CD14-positive monocyte (primary cell): Measurements from ENCODE around the gene LRP1B. TPM values are rescaled to one million over a fixed set of nuclear protein-coding genes. Genes with fewer than 3 reads are reported as not detected.
A peak's percentile ranks its signal among the peaks of the same experiment; 100 is the strongest.

Source experiments
- DNase-seq, 3 donors: peaks; one replicate each; pipeline ENCODE4 v3.0.0-alpha.2; 2011 to 2022
- H2AFZ ChIP-seq: 2 replicates; pipeline ENCODE4 v1.6.0; 2012; ENCODE audit warnings: mild to moderate bottlenecking, low read depth, low read length, inconsistent platforms; ENCODE audit not compliant: insufficient read depth, poor library complexity, severe bottlenecking
- H3K27ac ChIP-seq, 2 donors: 1 replicate in 1 of 2; 2 replicates in 1 of 2; pipeline ENCODE4 v1.5.1; 2012 to 2013; ENCODE audit warnings: low read length in 2 of 2, control low read depth in 1 of 2, inconsistent platforms in 1 of 2, low read depth in 1 of 2, mild to moderate bottlenecking in 1 of 2
- H3K27me3 ChIP-seq, 2 donors: one replicate each; pipeline versions ENCODE4 v1.6.0 to v1.6.1; 2011 to 2013; ENCODE audit warnings: low read length in 2 of 2; ENCODE audit not compliant: control insufficient read depth in 2 of 2, insufficient read depth in 2 of 2
- H3K36me3 ChIP-seq, 2 donors: replicated peaks in 1 of 2; 1 replicate in 1 of 2; 2 replicates in 1 of 2; pipeline versions ENCODE4 v1.5.1 to v1.6.1; 2012 to 2013; ENCODE audit warnings: low read length in 2 of 2, control low read depth in 1 of 2, inconsistent platforms in 1 of 2, mild to moderate bottlenecking in 1 of 2; ENCODE audit not compliant: insufficient read depth in 2 of 2, control insufficient read depth in 1 of 2
- H3K4me1 ChIP-seq, 2 donors: 1 replicate in 1 of 2; 2 replicates in 1 of 2; pipeline versions ENCODE4 v1.5.1 to v1.6.1; 2012 to 2013; ENCODE audit warnings: low read length in 2 of 2, control low read depth in 1 of 2, inconsistent platforms in 1 of 2, mild to moderate bottlenecking in 1 of 2, moderate library complexity in 1 of 2; ENCODE audit not compliant: insufficient read depth in 2 of 2, control insufficient read depth in 1 of 2
- H3K4me2 ChIP-seq: replicated peaks from 2 replicates; pipeline ENCODE3; 2012; ENCODE audit warnings: low read length, moderate library complexity, mild to moderate bottlenecking; ENCODE audit not compliant: poor library complexity, severe bottlenecking; ENCODE audit errors: extremely low read depth
- H3K4me3 ChIP-seq, 3 experiments: fragments of 200-600 bp in 1 of 3; sonication (generic) in 1 of 3; replicated peaks in 1 of 3; 1 replicate in 2 of 3; 2 replicates in 1 of 3; pipeline ENCODE4 v1.5.1; 2011 to 2013; ENCODE audit warnings: low read length in 3 of 3, mild to moderate bottlenecking in 3 of 3, control low read depth in 2 of 3, low read depth in 2 of 3, inconsistent platforms in 1 of 3, moderate library complexity in 1 of 3
- H3K79me2 ChIP-seq: 2 replicates; pipeline ENCODE4 v1.6.0; 2012; ENCODE audit warnings: mild to moderate bottlenecking, control low read depth, inconsistent platforms, low read length, moderate library complexity; ENCODE audit not compliant: insufficient read depth
- H3K9ac ChIP-seq: 2 replicates; pipeline ENCODE4 v1.6.0; 2017; ENCODE audit warnings: low read length, mild to moderate bottlenecking; ENCODE audit not compliant: insufficient read depth, poor library complexity, severe bottlenecking
- H3K9me3 ChIP-seq, 2 donors: replicated peaks in 1 of 2; 1 replicate in 1 of 2; 2 replicates in 1 of 2; pipeline versions ENCODE4 v1.5.1 to v1.6.1; 2012 to 2013; ENCODE audit warnings: low read length in 2 of 2, control low read depth in 1 of 2; ENCODE audit not compliant: control insufficient read depth in 1 of 2, insufficient read depth in 1 of 2
- H4K20me1 ChIP-seq: 2 replicates; pipeline ENCODE4 v1.6.0; 2012; ENCODE audit warnings: mild to moderate bottlenecking, low read length, control low read depth, moderate library complexity; ENCODE audit not compliant: insufficient read depth
- H3K27ac Mint-ChIP-seq, 7 donors: one replicate each; pipeline ENCODE4 v1.8.0; 2020; ENCODE audit warnings: mild to moderate bottlenecking in 7 of 7, mixed read lengths in 7 of 7, moderate library complexity in 6 of 7, inconsistent platforms in 2 of 7
- H3K27me3 Mint-ChIP-seq, 3 donors: one replicate each; pipeline ENCODE4 v1.8.0; 2021 to 2022; ENCODE audit warnings: low read depth in 3 of 3, mild to moderate bottlenecking in 3 of 3, mixed read lengths in 3 of 3, moderate library complexity in 3 of 3, inconsistent platforms in 1 of 3
- H3K36me3 Mint-ChIP-seq, 2 donors: one replicate each; pipeline ENCODE4 v1.8.0; 2020; ENCODE audit warnings: mixed read lengths in 2 of 2, inconsistent platforms in 1 of 2, mild to moderate bottlenecking in 1 of 2
- H3K4me1 Mint-ChIP-seq: one replicate; pipeline ENCODE4 v1.8.0; 2020; ENCODE audit warnings: mild to moderate bottlenecking, mixed read lengths
- H3K4me3 Mint-ChIP-seq, 2 donors: one replicate each; pipeline ENCODE4 v1.8.0; 2020; ENCODE audit warnings: mild to moderate bottlenecking in 2 of 2, mixed read lengths in 2 of 2, moderate library complexity in 1 of 2
- H3K9me3 Mint-ChIP-seq, 7 donors: one replicate each; pipeline ENCODE4 v1.8.0; 2020 to 2022; ENCODE audit warnings: mixed read lengths in 7 of 7, mild to moderate bottlenecking in 6 of 7, moderate library complexity in 6 of 7, inconsistent platforms in 2 of 7
- CTCF ChIP-seq: fragments of 200-600 bp; IDR thresholded peaks from one replicate; pipeline ENCODE4 v1.8.0; 2022; ENCODE audit warnings: antibody characterized with exemption, mild to moderate bottlenecking
- WGBS: methylation state at CpG from one replicate; pipeline ENCODE4 v1.1.5; 2013; ENCODE audit warnings: missing lambda C conversion rate; ENCODE audit not compliant: insufficient coverage; 5-methylcytosine and 5-hydroxymethylcytosine counted together
- intact Hi-C, 2 donors: fragments of 100-400 bp; cut with micrococcal nuclease; formaldehyde crosslinking; loops; one replicate each; pipeline versions ENCODE4 v1.15.0 to v1.15.1; 2023
- polyA plus RNA-seq, 3 donors: library from polyadenylated mRNA; depleted of rRNA in 1 of 3; unstranded in 2 of 3; stranded (reverse) in 1 of 3; fragments of 300-500 nt in 2 of 3; fragments of >200 nt in 1 of 3; fragmentation: Illumina TruSeq in 2 of 3; gene quantifications; 1 replicate in 2 of 3; 2 replicates in 1 of 3; pipeline ENCODE4 v1.2.3, GENCODE V29; 2012 to 2021

Gene LRP1B
- polyA plus RNA-seq, 3 donors, result not detected

DNA sequence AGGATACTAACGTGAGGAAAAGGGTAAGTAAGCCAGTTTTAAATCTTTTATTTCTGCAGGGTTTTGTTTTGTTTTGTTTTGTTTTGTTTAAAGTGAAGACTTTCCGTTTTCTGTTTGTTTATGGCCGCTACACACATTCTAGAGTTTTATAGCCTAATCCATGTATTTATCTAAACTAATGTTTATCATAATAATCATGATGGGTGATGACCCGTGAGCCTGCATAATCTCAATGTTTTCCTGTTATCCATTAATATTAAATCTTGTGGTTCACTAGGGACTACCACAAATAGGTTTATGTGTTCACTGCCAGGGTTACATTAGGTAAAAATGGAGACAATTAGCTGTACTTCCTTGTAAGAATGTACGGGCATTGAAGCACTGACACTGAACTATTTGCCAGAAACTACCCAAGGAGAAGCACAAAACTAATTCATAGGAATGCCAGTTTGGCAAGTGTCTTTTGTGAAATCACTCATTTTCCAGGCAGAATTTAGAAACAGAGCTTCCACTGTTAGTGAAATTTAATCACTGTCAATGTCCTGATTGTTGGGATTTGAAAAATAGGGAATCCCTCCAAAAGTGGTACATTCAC, 574.8 kb downstream of the LRP1B start:
- Histone ChIP-seq H3K27ac (no peak overlapping the region), H3K79me2 (no peaks in the 10 kb centered on the region), H3K4me1 (peaks cover 3 to 7% of the 10 kb centered on the region in 2 donors), H3K9me3 (no peaks in the 10 kb centered on the region), H3K27me3 (no peaks in the 10 kb centered on the region), H2AFZ (no peak overlapping the region), H3K4me2 (no peak overlapping the region), H3K4me3 (no peak overlapping the region), H4K20me1 (no peaks in the 10 kb centered on the region), H3K36me3 (no peaks in the 10 kb centered on the region), H3K9ac (no peak overlapping the region)
- Mint-ChIP-seq H3K36me3 (no peaks in the 10 kb centered on the region), H3K27ac (no peak overlapping the region), H3K4me1 (peaks cover 10% of the 10 kb centered on the region), H3K4me3 (no peak overlapping the region), H3K27me3 (peaks cover 0 to 4% (median 0%) of the 10 kb centered on the region in 3 donors), H3K9me3 (no peaks in the 10 kb centered on the region)
- no peak for DNase-seq
- intact Hi-C loops, result no loop called here
- no peak for TF ChIP-seq CTCF
- WGBS, result no CpG with 5 or more reads among the region's 5 CpGs

DNA sequence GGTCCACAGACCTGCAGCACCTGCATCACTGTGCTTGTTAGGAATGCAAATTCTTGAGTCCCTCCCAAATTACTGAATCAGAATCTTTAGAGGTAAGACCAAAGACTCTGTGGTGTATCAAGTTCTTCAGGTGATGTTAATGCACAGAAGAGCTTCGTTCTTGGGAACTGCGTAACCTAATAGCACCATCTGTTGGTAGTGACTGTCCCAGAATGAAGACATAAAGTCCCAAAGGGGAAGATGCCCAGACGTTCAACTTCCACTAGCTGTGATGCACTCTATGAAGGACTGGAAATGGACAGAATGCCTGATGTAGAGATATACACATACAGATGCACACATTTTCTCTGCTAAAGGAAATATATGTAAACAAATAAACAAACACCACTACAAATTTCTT, 576.0 kb downstream of the LRP1B start:
- WGBS, result 17% methylated on average over 2 of the region's 3 CpGs
- Histone ChIP-seq H3K4me2 (no peak overlapping the region), H3K9ac (no peak overlapping the region), H3K4me3 (no peak overlapping the region), H3K27ac (no peak overlapping the region), H3K27me3 (no peaks in the 10 kb centered on the region), H3K4me1 (peaks cover 3 to 7% of the 10 kb centered on the region in 2 donors), H4K20me1 (no peaks in the 10 kb centered on the region), H3K79me2 (no peaks in the 10 kb centered on the region), H3K9me3 (no peaks in the 10 kb centered on the region), H2AFZ (no peak overlapping the region), H3K36me3 (no peaks in the 10 kb centered on the region)
- H3K4me1 Mint-ChIP-seq, result peaks cover 10% of the 10 kb centered on the region
- H3K4me3 Mint-ChIP-seq, result no peak overlapping the region
- TF ChIP-seq CTCF, result peak; percentile 31
- H3K27me3 Mint-ChIP-seq, result peaks cover 0 to 4% (median 0%) of the 10 kb centered on the region in 3 donors
- no peaks in the 10 kb centered on the region for H3K36me3 Mint-ChIP-seq
- intact Hi-C loops, result no loop called here
- DNase-seq, result peak in 1 of 3 donors; percentile 30
- no peak overlapping the region for H3K27ac Mint-ChIP-seq
- no peaks in the 10 kb centered on the region for H3K9me3 Mint-ChIP-seq
